Astrocyte (in vitro differentiated cells and primary cell): ENCODE data around the gene TNC. TPM values are rescaled to one million over a fixed set of nuclear protein-coding genes. Genes with fewer than 3 reads are reported as not detected.

Source experiments
- DNase-seq: peaks from one replicate; pipeline ENCODE4 v3.0.0-alpha.2; 2010; ENCODE audit warnings: low read depth
- FAIRE-seq: peaks from 2 replicates; lab custom pipeline; 2011; peaks lifted over from hg19 to GRCh38; lab: Jason Lieb, UNC
- H2AFZ ChIP-seq: 2 replicates; pipeline ENCODE4 v1.6.0; 2012; ENCODE audit warnings: low read depth, low read length, inconsistent platforms
- H3K27ac ChIP-seq: 2 replicates; pipeline ENCODE4 v1.5.1; 2011; ENCODE audit warnings: low read depth, low read length, inconsistent platforms
- H3K27me3 ChIP-seq: 2 replicates; pipeline ENCODE4 v1.6.0; 2011; ENCODE audit warnings: low read length, inconsistent platforms; ENCODE audit not compliant: insufficient read depth
- H3K36me3 ChIP-seq: 2 replicates; pipeline ENCODE4 v1.5.1; 2011; ENCODE audit warnings: low read length, inconsistent platforms; ENCODE audit not compliant: insufficient read depth
- H3K4me1 ChIP-seq: 2 replicates; pipeline ENCODE4 v1.5.1; 2011; ENCODE audit warnings: low read length, inconsistent platforms; ENCODE audit not compliant: insufficient read depth
- H3K4me2 ChIP-seq: 2 replicates; pipeline ENCODE4 v1.6.0; 2012; ENCODE audit warnings: low read length, inconsistent platforms
- H3K4me3 ChIP-seq: 2 replicates; pipeline ENCODE4 v1.5.1; 2011; ENCODE audit warnings: low read depth, mild to moderate bottlenecking, low read length, inconsistent platforms; ENCODE audit not compliant: insufficient read depth
- H3K79me2 ChIP-seq: 2 replicates; pipeline ENCODE4 v1.6.0; 2012; ENCODE audit warnings: mild to moderate bottlenecking, low read length, inconsistent platforms; ENCODE audit not compliant: insufficient read depth
- H3K9ac ChIP-seq: 2 replicates; pipeline ENCODE4 v1.6.0; 2012; ENCODE audit warnings: mild to moderate bottlenecking, low read length, inconsistent platforms
- H3K9me3 ChIP-seq: 2 replicates; pipeline ENCODE4 v1.5.1; 2012; ENCODE audit warnings: low read depth, mild to moderate bottlenecking, low read length, inconsistent platforms; ENCODE audit not compliant: insufficient read depth
- H4K20me1 ChIP-seq: 2 replicates; pipeline ENCODE4 v1.6.0; 2012; ENCODE audit warnings: low read length, inconsistent platforms; ENCODE audit not compliant: insufficient read depth
- H3K27ac Mint-ChIP-seq: one replicate; pipeline ENCODE4 v1.8.0; 2021; ENCODE audit warnings: mild to moderate bottlenecking, mixed read lengths; ENCODE audit not compliant: unreplicated experiment
- H3K27me3 Mint-ChIP-seq: one replicate; pipeline ENCODE4 v1.8.0; 2021; ENCODE audit warnings: low read depth, mixed read lengths; ENCODE audit not compliant: unreplicated experiment
- H3K36me3 Mint-ChIP-seq: one replicate; pipeline ENCODE4 v1.8.0; 2021; ENCODE audit warnings: low read depth, mixed read lengths; ENCODE audit not compliant: unreplicated experiment
- H3K4me1 Mint-ChIP-seq: one replicate; pipeline ENCODE4 v1.8.0; 2021; ENCODE audit warnings: low read depth, mixed read lengths; ENCODE audit not compliant: unreplicated experiment
- H3K4me3 Mint-ChIP-seq: one replicate; pipeline ENCODE4 v1.8.0; 2021; ENCODE audit warnings: mild to moderate bottlenecking, moderate library complexity, mixed read lengths; ENCODE audit not compliant: unreplicated experiment
- H3K9me3 Mint-ChIP-seq: one replicate; pipeline ENCODE4 v1.8.0; 2021; ENCODE audit warnings: mild to moderate bottlenecking, mixed read lengths; ENCODE audit not compliant: unreplicated experiment
- EZH2 ChIP-seq: IDR thresholded peaks from 2 replicates; pipeline ENCODE4 v1.6.1; 2012; ENCODE audit warnings: mild to moderate bottlenecking, low read length, inconsistent platforms; ENCODE audit not compliant: insufficient read depth
- total RNA-seq: library from RNA; stranded (reverse); gene quantifications from 2 replicates; pipeline ENCODE4 v1.2.1, GENCODE V29; 2021
- TF ChIP-seq, protein P1 (sequence below): IDR thresholded peaks from 2 replicates; pipeline ENCODE4 v1.5.1; 2011; ENCODE audit warnings: low read depth, mild to moderate bottlenecking, inconsistent platforms, low read length, moderate library complexity; ENCODE audit not compliant: insufficient read depth

TNC gene
- total RNA-seq, 1 donor from 2014 or later, result 747 TPM

DNA sequence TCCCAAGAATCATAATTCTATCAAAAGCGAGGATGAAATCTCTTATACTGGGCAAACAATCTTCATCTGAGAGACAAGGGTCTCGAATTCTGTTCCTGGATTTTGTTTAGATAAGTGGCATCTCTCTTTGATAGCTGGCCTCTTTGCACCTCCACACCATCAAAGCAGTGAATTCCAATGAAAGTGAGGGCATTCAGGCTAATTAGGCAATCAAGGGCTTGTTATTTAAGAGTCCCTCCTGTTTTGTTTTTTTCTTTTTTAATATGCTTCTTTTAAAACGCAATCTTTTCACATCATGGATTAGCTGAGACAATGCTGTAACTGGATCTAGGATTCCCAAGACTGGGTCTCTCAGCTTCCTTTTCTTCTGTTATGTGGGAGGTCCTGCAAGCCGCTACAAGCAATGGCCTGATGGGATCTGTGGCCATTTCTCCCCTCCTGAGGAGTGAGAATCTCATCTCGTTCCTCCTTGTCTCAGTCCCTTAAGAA lies 67.9 kb downstream of the TNC start:
- no peak for DNase-seq
- no peak overlapping the region for H3K27ac Mint-ChIP-seq
- Histone ChIP-seq H3K9ac (no peak overlapping the region), H3K4me3 (no peak overlapping the region), H3K4me1 (no peaks in the 10 kb centered on the region), H4K20me1 (no peaks in the 10 kb centered on the region), H3K4me2 (no peak overlapping the region), H3K79me2 (no peaks in the 10 kb centered on the region), H2AFZ (no peak overlapping the region), H3K36me3 (peaks cover 54% of the 10 kb centered on the region), H3K27me3 (no peaks in the 10 kb centered on the region), H3K27ac (no peak overlapping the region), H3K9me3 (no peaks in the 10 kb centered on the region)
- TF ChIP-seq, protein P1, sequence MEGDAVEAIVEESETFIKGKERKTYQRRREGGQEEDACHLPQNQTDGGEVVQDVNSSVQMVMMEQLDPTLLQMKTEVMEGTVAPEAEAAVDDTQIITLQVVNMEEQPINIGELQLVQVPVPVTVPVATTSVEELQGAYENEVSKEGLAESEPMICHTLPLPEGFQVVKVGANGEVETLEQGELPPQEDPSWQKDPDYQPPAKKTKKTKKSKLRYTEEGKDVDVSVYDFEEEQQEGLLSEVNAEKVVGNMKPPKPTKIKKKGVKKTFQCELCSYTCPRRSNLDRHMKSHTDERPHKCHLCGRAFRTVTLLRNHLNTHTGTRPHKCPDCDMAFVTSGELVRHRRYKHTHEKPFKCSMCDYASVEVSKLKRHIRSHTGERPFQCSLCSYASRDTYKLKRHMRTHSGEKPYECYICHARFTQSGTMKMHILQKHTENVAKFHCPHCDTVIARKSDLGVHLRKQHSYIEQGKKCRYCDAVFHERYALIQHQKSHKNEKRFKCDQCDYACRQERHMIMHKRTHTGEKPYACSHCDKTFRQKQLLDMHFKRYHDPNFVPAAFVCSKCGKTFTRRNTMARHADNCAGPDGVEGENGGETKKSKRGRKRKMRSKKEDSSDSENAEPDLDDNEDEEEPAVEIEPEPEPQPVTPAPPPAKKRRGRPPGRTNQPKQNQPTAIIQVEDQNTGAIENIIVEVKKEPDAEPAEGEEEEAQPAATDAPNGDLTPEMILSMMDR, result no peak
- no peak for TF ChIP-seq EZH2
- no peak for FAIRE-seq
- H3K27me3 Mint-ChIP-seq, result no peaks in the 10 kb centered on the region
- H3K9me3 Mint-ChIP-seq, result no peaks in the 10 kb centered on the region
- peaks cover 20% of the 10 kb centered on the region for H3K36me3 Mint-ChIP-seq
- H3K4me1 Mint-ChIP-seq, result peaks cover 16% of the 10 kb centered on the region
- H3K4me3 Mint-ChIP-seq, result no peak overlapping the region

GRCh38 chr9:115046824-115047223 lies 71.1 kb downstream of the TNC start:
- no peak for FAIRE-seq
- no peaks in the 10 kb centered on the region for H3K27me3 Mint-ChIP-seq
- no peak overlapping the region for H3K27ac ChIP-seq

GRCh38 chr9:115046199-115046598 lies 71.8 kb downstream of the TNC start:
- H3K9me3 Mint-ChIP-seq, result no peaks in the 10 kb centered on the region
- Histone ChIP-seq H3K9ac (no peak overlapping the region), H3K9me3 (no peaks in the 10 kb centered on the region), H3K79me2 (no peaks in the 10 kb centered on the region), H2AFZ (no peak overlapping the region), H3K4me3 (no peak overlapping the region), H3K4me2 (no peak overlapping the region), H3K27me3 (no peaks in the 10 kb centered on the region), H3K36me3 (peaks cover 50% of the 10 kb centered on the region), H4K20me1 (no peaks in the 10 kb centered on the region), H3K27ac (no peak overlapping the region), H3K4me1 (no peaks in the 10 kb centered on the region)
- no peak overlapping the region for H3K27ac Mint-ChIP-seq
- peaks cover 19% of the 10 kb centered on the region for H3K36me3 Mint-ChIP-seq
- H3K4me1 Mint-ChIP-seq, result peaks cover 24% of the 10 kb centered on the region
- FAIRE-seq, result no peak
- H3K27me3 Mint-ChIP-seq, result no peaks in the 10 kb centered on the region
- TF ChIP-seq EZH2, result no peak
- TF ChIP-seq, protein P1, result no peak
- no peak overlapping the region for H3K4me3 Mint-ChIP-seq
- DNase-seq, result no peak

More at GRCh38 chr9:115046824-115047223, 71.1 kb downstream of the TNC start:
- Histone ChIP-seq H3K79me2 (no peaks in the 10 kb centered on the region), H3K27me3 (no peaks in the 10 kb centered on the region), H3K9me3 (no peaks in the 10 kb centered on the region), H4K20me1 (no peaks in the 10 kb centered on the region), H3K36me3 (peaks cover 46% of the 10 kb centered on the region), H3K9ac (no peak overlapping the region), H2AFZ (no peak overlapping the region), H3K4me3 (no peak overlapping the region), H3K4me2 (no peak overlapping the region), H3K4me1 (no peaks in the 10 kb centered on the region)
- DNase-seq, result no peak
- no peak overlapping the region for H3K27ac Mint-ChIP-seq
- H3K36me3 Mint-ChIP-seq, result peaks cover 19% of the 10 kb centered on the region
- peaks cover 24% of the 10 kb centered on the region for H3K4me1 Mint-ChIP-seq
- H3K9me3 Mint-ChIP-seq, result no peaks in the 10 kb centered on the region
- TF ChIP-seq, protein P1, result no peak
- H3K4me3 Mint-ChIP-seq, result no peak overlapping the region
